ENCODE data around the gene RAB38.

DNA sequence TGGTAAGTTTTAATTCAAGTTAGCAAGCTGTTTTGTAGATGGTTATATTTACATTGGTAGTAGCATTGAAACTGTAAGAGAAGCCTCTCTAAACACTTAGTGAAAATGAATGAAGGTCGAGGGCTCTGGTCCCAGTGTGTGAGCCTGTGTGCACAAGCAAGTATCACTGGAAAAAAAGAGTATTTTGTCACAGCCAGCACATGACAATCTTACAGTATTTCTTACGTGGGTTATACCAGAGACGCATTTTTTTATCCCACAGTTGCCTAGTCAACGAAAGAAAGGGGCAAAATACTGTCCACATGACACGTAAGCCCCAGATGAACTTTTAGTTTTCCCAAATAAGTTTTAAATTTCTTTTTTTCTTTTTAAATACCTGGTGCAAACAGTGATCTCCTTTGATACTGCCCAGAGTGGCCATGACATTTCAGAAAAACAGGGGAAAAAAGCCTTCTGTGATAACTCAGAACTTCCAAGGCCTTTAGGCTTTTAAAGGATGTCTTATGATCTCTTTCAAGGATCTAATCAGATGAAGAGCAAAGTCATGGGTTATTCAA is 23.5 kb downstream of the RAB38 start:
- TF ChIP-seq, protein P1, sequence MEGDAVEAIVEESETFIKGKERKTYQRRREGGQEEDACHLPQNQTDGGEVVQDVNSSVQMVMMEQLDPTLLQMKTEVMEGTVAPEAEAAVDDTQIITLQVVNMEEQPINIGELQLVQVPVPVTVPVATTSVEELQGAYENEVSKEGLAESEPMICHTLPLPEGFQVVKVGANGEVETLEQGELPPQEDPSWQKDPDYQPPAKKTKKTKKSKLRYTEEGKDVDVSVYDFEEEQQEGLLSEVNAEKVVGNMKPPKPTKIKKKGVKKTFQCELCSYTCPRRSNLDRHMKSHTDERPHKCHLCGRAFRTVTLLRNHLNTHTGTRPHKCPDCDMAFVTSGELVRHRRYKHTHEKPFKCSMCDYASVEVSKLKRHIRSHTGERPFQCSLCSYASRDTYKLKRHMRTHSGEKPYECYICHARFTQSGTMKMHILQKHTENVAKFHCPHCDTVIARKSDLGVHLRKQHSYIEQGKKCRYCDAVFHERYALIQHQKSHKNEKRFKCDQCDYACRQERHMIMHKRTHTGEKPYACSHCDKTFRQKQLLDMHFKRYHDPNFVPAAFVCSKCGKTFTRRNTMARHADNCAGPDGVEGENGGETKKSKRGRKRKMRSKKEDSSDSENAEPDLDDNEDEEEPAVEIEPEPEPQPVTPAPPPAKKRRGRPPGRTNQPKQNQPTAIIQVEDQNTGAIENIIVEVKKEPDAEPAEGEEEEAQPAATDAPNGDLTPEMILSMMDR (IDR thresholded peaks at IDR 0.05) = no peak
- TF ChIP-seq POLR2A (IDR thresholded peaks at IDR 0.05) = no peak
